K562 (cell line): ENCODE results near the gene FAM180B. TPM values are rescaled to one million over a fixed set of nuclear protein-coding genes. Genes with fewer than 3 reads are reported as not detected.

ENCODE experiments used
- ARNT ChIP-seq, 2 experiments: fragments of 450-650 bp; IDR thresholded peaks; 2 replicates each; pipeline ENCODE4 v1.6.1; 2016; ENCODE audit warnings: mild to moderate bottlenecking in 1 of 2
- ESRRB ChIP-seq: fragments of 250-450 bp; sonication (Bioruptor Pico); IDR thresholded peaks from 2 replicates; pipeline ENCODE4 v1.5.0; 2020; ENCODE audit warnings: mild to moderate bottlenecking, moderate library complexity, borderline replicate concordance
- LARP7 ChIP-seq: fragments of 450-650 bp; IDR thresholded peaks from 2 replicates; pipeline ENCODE4 v1.6.1; 2016
- MBD2 ChIP-seq: sonication (generic); IDR thresholded peaks from 2 replicates; pipeline ENCODE4 v1.6.1; 2016; ENCODE audit warnings: low read depth, borderline replicate concordance
- NR2C1 ChIP-seq, 2 experiments: fragments of 450-650 bp; IDR thresholded peaks; 2 replicates each; pipeline ENCODE4 v1.6.1; 2017; ENCODE audit warnings: mild to moderate bottlenecking in 2 of 2, antibody characterized with exemption in 1 of 2, inconsistent platforms in 1 of 2, missing compliant biosample characterization in 1 of 2, missing genetic modification characterization in 1 of 2
- POLR2AphosphoS2 ChIP-seq: IDR thresholded peaks from 2 replicates; pipeline ENCODE4 v1.6.1; 2012; ENCODE audit warnings: low read length, improper control_type of control experiment
- POU5F1 ChIP-seq: fragments of 150-350 bp; IDR thresholded peaks from 2 replicates; pipeline ENCODE4 v1.6.1; 2014; ENCODE audit warnings: borderline replicate concordance, low read length, low read depth, mild to moderate bottlenecking; ENCODE audit not compliant: partially characterized antibody
- PTTG1 ChIP-seq: fragments of 450-650 bp; IDR thresholded peaks from 2 replicates; pipeline ENCODE4 v1.6.1; 2016; ENCODE audit warnings: low read depth, mild to moderate bottlenecking, missing genetic modification characterization, missing compliant biosample characterization
- SIRT6 ChIP-seq: IDR thresholded peaks from one replicate; pipeline ENCODE4 v1.6.1; 2012; ENCODE audit warnings: low read depth, mild to moderate bottlenecking, control low read depth, inconsistent platforms, low read length, moderate library complexity
- TAL1 ChIP-seq: fragments of 450-650 bp; IDR thresholded peaks from 2 replicates; pipeline ENCODE4 v1.6.1; 2016; ENCODE audit warnings: mild to moderate bottlenecking
- ZFP1 ChIP-seq: fragments of 450-650 bp; formaldehyde crosslinking; IDR thresholded peaks from 2 replicates; pipeline ENCODE4 v1.4.0; 2020; ENCODE audit warnings: mild to moderate bottlenecking, mixed read lengths
- ZFX ChIP-seq: sonication (generic); formaldehyde crosslinking; IDR thresholded peaks from 2 replicates; pipeline ENCODE4 v1.8.0; 2022; ENCODE audit warnings: mild to moderate bottlenecking, missing genetic modification reagents, moderate library complexity
- ZNF717 ChIP-seq: fragments of 250-450 bp; sonication (Bioruptor Pico); IDR thresholded peaks from 2 replicates; pipeline ENCODE4 v1.5.0; 2021
- ZZZ3 ChIP-seq: fragments of 450-650 bp; IDR thresholded peaks from 2 replicates; pipeline ENCODE4 v1.6.1; 2016; ENCODE audit warnings: antibody characterized with exemption, mild to moderate bottlenecking, moderate library complexity
- polyA plus RNA-seq, 8 experiments: library from polyadenylated mRNA; depleted of rRNA in 4 of 8; stranded (reverse) in 5 of 8; unstranded in 3 of 8; fragments of >200 nt; fragmentation: Nextera tagmentation in 2 of 8; fragmentation: Illumina TruSeq in 1 of 8; extraction: Ambion mirVana in 2 of 8; extraction: Trizol in 1 of 8; gene quantifications; 2 replicates each; pipeline versions ENCODE4 v1.2.1 to v1.2.3, GENCODE V29; 2011 to 2014; ENCODE audit warnings: inconsistent platforms in 1 of 8, missing spikeins in 1 of 8
- total RNA-seq, 7 experiments: library from RNA; depleted of rRNA in 6 of 7; stranded (reverse); fragments of >200 nt in 6 of 7; fragmentation: Illumina TruSeq in 2 of 7; extraction: Trizol in 2 of 7; gene quantifications; 2 replicates each; pipeline versions ENCODE4 v1.2.1 to v1.2.3, GENCODE V29; 2011 to 2021; ENCODE audit warnings: low replicate concordance in 1 of 7
- TF ChIP-seq, protein P1 (sequence below): fragments of 250-450 bp; sonication (Bioruptor Pico); IDR thresholded peaks from 2 replicates; pipeline ENCODE4 v1.4.0; 2020
- TF ChIP-seq, protein P2 (sequence below): fragments of 250-450 bp; sonication (Bioruptor Pico); IDR thresholded peaks from 2 replicates; pipeline ENCODE4 v1.8.0; 2022; ENCODE audit warnings: moderate library complexity, mild to moderate bottlenecking, inconsistent platforms
- TF ChIP-seq, protein P3 (sequence below): sonication (generic); formaldehyde crosslinking; IDR thresholded peaks from 2 replicates; pipeline ENCODE4 v1.8.0; 2022; ENCODE audit warnings: mild to moderate bottlenecking, missing genetic modification reagents
- TF ChIP-seq, protein P4 (sequence below): fragments of 450-650 bp; formaldehyde crosslinking; IDR thresholded peaks from 2 replicates; pipeline ENCODE4 v1.4.0; 2020; ENCODE audit warnings: mild to moderate bottlenecking, moderate library complexity

FAM180B gene
- total and polyA plus RNA-seq, 9 of the 15 experiments (the other 6 are each of a cell fraction or from before 2014, with no cell fraction given) = 0.05 to 0.14 TPM; not detected in 7

DNA sequence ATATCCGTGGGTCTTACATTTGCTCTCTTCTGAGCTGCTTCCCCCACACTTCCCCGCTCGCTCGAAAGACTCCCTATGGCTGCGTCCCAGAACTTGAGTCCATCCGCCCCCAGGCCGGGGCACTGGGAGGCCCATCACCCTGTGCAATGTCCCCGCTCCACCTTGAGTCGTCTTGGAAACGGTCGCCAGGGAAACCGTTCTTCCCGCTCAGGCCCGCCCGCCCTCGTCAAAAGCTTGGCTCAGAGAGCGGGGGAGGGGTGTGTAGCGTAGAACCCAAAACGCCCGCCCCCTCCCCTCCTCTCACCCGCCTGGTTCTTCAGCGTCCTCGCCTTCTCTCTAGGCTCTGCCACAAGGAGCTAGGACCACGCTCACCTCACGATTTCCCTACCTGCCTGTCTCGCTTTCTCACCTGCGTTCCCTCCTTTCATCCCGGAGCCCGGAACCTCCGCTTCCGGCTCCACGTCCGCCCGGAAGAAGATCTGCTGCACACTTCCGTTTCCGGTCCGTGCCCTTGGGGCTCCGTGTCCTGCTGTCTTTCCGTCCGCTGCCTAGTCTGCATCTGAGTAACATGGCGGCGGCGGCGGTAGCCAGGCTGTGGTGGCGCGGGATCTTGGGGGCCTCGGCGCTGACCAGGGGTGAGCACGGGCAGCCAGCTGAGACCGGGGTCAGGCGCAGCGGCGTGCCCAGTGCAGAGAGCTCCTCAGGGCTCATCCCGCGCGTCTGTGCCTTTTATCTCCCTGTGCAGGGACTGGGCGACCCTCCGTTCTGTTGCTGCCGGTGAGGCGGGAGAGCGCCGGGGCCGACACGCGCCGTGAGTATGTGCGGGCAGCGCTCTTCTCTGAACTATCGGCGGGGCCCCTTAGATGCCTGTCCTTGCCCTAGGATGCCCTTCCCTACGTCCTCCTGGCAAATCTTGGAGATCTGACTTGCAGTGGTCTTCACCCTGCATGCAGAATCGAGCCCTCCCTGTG is 7.7 kb upstream of the FAM180B start, which contains the start of the genes KBTBD4 and NDUFS3 (continued):
- TF ChIP-seq ARNT (IDR thresholded peaks at IDR 0.05) (peak; percentile 96 to 98; a peak in 3 of 4 replicates), ZFX (CRISPR knock-in tag) (peak; percentile 86), POU5F1 (peak; percentile 39), TAL1 (peak; percentile 48; the same call in 1 of the 2 replicates), MBD2 (peak; percentile 90), ZFP1 (CRISPR knock-in tag) (no peak), POLR2AphosphoS2 (no peak), LARP7 (peak; percentile 99), PTTG1 (tag) (no peak), NR2C1 (IDR thresholded peaks at IDR 0.05) (peak; percentile 90), NR2C1 (tag; IDR thresholded peaks at IDR 0.05) (peak; percentile 83), ZNF717 (CRISPR knock-in tag) (no peak), ZZZ3 (peak; percentile 92), ESRRB (no peak), SIRT6 (no peak)
- TF ChIP-seq, protein P1, sequence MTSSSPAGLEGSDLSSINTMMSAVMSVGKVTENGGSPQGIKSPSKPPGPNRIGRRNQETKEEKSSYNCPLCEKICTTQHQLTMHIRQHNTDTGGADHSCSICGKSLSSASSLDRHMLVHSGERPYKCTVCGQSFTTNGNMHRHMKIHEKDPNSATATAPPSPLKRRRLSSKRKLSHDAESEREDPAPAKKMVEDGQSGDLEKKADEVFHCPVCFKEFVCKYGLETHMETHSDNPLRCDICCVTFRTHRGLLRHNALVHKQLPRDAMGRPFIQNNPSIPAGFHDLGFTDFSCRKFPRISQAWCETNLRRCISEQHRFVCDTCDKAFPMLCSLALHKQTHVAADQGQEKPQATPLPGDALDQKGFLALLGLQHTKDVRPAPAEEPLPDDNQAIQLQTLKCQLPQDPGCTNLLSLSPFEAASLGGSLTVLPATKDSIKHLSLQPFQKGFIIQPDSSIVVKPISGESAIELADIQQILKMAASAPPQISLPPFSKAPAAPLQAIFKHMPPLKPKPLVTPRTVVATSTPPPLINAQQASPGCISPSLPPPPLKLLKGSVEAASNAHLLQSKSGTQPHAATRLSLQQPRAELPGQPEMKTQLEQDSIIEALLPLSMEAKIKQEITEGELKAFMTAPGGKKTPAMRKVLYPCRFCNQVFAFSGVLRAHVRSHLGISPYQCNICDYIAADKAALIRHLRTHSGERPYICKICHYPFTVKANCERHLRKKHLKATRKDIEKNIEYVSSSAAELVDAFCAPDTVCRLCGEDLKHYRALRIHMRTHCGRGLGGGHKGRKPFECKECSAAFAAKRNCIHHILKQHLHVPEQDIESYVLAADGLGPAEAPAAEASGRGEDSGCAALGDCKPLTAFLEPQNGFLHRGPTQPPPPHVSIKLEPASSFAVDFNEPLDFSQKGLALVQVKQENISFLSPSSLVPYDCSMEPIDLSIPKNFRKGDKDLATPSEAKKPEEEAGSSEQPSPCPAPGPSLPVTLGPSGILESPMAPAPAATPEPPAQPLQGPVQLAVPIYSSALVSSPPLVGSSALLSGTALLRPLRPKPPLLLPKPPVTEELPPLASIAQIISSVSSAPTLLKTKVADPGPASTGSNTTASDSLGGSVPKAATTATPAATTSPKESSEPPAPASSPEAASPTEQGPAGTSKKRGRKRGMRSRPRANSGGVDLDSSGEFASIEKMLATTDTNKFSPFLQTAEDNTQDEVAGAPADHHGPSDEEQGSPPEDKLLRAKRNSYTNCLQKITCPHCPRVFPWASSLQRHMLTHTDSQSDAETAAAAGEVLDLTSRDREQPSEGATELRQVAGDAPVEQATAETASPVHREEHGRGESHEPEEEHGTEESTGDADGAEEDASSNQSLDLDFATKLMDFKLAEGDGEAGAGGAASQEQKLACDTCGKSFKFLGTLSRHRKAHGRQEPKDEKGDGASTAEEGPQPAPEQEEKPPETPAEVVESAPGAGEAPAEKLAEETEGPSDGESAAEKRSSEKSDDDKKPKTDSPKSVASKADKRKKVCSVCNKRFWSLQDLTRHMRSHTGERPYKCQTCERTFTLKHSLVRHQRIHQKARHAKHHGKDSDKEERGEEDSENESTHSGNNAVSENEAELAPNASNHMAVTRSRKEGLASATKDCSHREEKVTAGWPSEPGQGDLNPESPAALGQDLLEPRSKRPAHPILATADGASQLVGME (CRISPR knock-in tag) = peak; percentile 90
- TF ChIP-seq, protein P2, sequence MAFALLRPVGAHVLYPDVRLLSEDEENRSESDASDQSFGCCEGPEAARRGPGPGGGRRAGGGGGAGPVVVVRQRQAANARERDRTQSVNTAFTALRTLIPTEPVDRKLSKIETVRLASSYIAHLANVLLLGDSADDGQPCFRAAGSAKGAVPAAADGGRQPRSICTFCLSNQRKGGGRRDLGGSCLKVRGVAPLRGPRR = no peak
- TF ChIP-seq, protein P3, sequence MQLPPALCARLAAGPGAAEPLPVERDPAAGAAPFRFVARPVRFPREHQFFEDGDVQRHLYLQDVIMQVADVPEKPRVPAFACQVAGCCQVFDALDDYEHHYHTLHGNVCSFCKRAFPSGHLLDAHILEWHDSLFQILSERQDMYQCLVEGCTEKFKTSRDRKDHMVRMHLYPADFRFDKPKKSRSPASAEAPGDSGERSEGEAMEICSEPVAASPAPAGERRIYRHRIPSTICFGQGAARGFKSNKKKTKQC = peak; percentile 84
- TF ChIP-seq, protein P4, sequence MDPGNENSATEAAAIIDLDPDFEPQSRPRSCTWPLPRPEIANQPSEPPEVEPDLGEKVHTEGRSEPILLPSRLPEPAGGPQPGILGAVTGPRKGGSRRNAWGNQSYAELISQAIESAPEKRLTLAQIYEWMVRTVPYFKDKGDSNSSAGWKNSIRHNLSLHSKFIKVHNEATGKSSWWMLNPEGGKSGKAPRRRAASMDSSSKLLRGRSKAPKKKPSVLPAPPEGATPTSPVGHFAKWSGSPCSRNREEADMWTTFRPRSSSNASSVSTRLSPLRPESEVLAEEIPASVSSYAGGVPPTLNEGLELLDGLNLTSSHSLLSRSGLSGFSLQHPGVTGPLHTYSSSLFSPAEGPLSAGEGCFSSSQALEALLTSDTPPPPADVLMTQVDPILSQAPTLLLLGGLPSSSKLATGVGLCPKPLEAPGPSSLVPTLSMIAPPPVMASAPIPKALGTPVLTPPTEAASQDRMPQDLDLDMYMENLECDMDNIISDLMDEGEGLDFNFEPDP (CRISPR knock-in tag) = no peak
